ENCODE measurements around the gene ARHGAP40. TPM values are rescaled to one million over a fixed set of nuclear protein-coding genes. Genes with fewer than 3 reads are reported as not detected.

ARHGAP40 gene
- total and polyA plus RNA-seq, 2 of the 8 experiments (the other 6 are each of a cell fraction or from before 2014, with no cell fraction given): 0.74 to 1.4 TPM

GRCh38 chr20:38573413-38573812, 28.2 kb upstream of the ARHGAP40 start:
- Histone ChIP-seq H3K79me1 (ENCODE audit: low read depth, low read length) (no peaks in the 10 kb centered on the region), H3K4me1 (replicated peaks in 1 of 4; ENCODE audit: control insufficient read depth in 3 of 4, insufficient read depth in 4 of 4, low read length in 3 of 4) (0 out of 7 replicates have a peak, but pooled peaks cover 0 to 2% (median 0%) of the 10 kb centered on the region in 4 experiments), H3K79me2 (ENCODE audit: control insufficient read depth in 1 of 2, insufficient read depth in 2 of 2, low read length in 2 of 2) (no peaks in the 10 kb centered on the region), H3K9me3 (ENCODE audit: insufficient read depth in 2 of 2, low read depth in 1 of 2, low read length in 1 of 2) (no peaks in the 10 kb centered on the region), H3K23me2 (ENCODE audit: low read depth, low read length) (no peaks in the 10 kb centered on the region), H3K36me3 (ENCODE audit: control insufficient read depth in 2 of 4, insufficient read depth in 4 of 4, low read length in 3 of 4) (peaks cover 3 to 32% (median 19%) of the 10 kb centered on the region in 4 experiments; a peak in 7 of 8 replicates), H2BK5ac (ENCODE audit: low read depth, low read length) (no peak overlapping the region), H3K4ac (replicated peaks; ENCODE audit: insufficient read length, low read depth, low read length) (no peak overlapping the region), H3K14ac (ENCODE audit: insufficient read length) (no peak overlapping the region), H4K20me1 (replicated peaks in 1 of 2; ENCODE audit: control insufficient read depth in 1 of 2, insufficient read depth in 2 of 2, low read length in 2 of 2) (no peaks in the 10 kb centered on the region), H3K9ac (replicated peaks in 1 of 4; ENCODE audit: extremely low read depth in 1 of 4, low read depth in 3 of 4, low read length in 3 of 4) (no peak overlapping the region), H3K56ac (replicated peaks; ENCODE audit: insufficient read length, low read depth, low read length) (no peak overlapping the region), H4K5ac (ENCODE audit: insufficient read length, low read depth, low read length) (no peak overlapping the region), H4K91ac (replicated peaks; ENCODE audit: insufficient read length, low read length) (no peak overlapping the region), H3K27me3 (replicated peaks in 1 of 4; ENCODE audit: control insufficient read depth in 3 of 4, extremely low read depth in 1 of 4, insufficient read depth in 3 of 4, low read length in 3 of 4) (no peaks in the 10 kb centered on the region), H2BK12ac (ENCODE audit: low read depth, low read length) (no peak overlapping the region), H2AFZ (ENCODE audit: low read length) (no peak overlapping the region), H2BK20ac (ENCODE audit: low read length) (no peak overlapping the region), H3K23ac (ENCODE audit: insufficient read length) (no peak overlapping the region), H3K27ac (ENCODE audit: low read depth, low read length) (no peak overlapping the region), H2BK120ac (replicated peaks; ENCODE audit: low read depth, low read length) (no peak overlapping the region), H3K4me2 (ENCODE audit: insufficient read depth in 1 of 2, low read depth in 2 of 2, low read length in 2 of 2) (no peak overlapping the region), H3K4me3 (ENCODE audit: extremely low read depth in 1 of 4, insufficient read depth in 2 of 4, low read depth in 3 of 4, low read length in 4 of 4) (no peak overlapping the region), H2BK15ac (ENCODE audit: low read length) (no peak overlapping the region), H2AK5ac (ENCODE audit: low read depth, low read length) (no peak overlapping the region), H4K8ac (ENCODE audit: extremely low read depth, insufficient read depth, low read length) (no peak overlapping the region), H3K18ac (ENCODE audit: extremely low read depth, low read length) (no peak overlapping the region)
- WGBS, 2 experiments (ENCODE audit: extremely low coverage in 1 of 2, insufficient coverage in 1 of 2, insufficient read length in 1 of 2, insufficient replicate concordance in 2 of 2, low coverage in 1 of 2, low lambda C conversion rate in 2 of 2, missing lambda C conversion rate in 1 of 2): 91% methylated on average over 7 of the region's 7 CpGs; no CpG with 5 or more reads in 1 of the 2 experiments
- DNase-seq (ENCODE audit: low read depth in 1 of 2, low spot score in 2 of 2): no peak
- CTCF ChIA-PET (ENCODE audit: partially characterized antibody): interaction anchor here (0.6 kb wide), 1 partner anchor 1431 kb away, joined by 3 read pairs; no protein-coding TSS in a partner anchor
- POLR2A ChIA-PET (ENCODE audit: partially characterized antibody): no interaction called here
- FAIRE-seq: no peak
- TF ChIP-seq HDAC2 (IDR thresholded peaks at IDR 0.05; ENCODE audit: borderline replicate concordance in 1 of 2, low read depth in 2 of 2, low read length in 2 of 2) (no peak), JUND (IDR thresholded peaks at IDR 0.05; ENCODE audit: low read length) (no peak), PHF8 (conservative IDR thresholded peaks at IDR 0.05; ENCODE audit: low read depth, low read length) (no peak), RFX5 (IDR thresholded peaks at IDR 0.05; ENCODE audit: borderline replicate concordance, low read depth, low read length) (no peak), NRF1 (IDR thresholded peaks at IDR 0.05; ENCODE audit: low read depth, low read length) (no peak)

Data from H1 (cell line).